Measurements from ENCODE around the gene SGMS1.

Gene SGMS1

DNA sequence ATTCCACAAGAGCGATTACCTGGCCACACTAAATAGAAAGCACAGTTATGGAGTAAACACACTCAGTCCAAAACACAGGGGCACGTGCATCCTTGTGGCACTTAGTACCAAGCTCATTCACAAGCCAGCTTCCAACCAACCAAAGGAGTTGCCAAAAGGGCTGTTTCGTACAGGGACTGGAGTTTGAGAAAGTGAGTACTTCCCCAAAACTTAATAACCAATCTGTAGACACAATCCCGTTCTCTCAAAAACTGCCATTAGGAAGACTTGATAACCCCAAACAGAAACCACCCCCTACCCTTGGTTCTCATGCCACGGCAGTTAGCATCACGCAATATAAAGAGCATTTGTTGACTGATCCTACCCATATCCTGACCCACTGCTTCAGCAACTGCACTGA is 206.3 kb downstream of the SGMS1 start:
- no peak for DNase-seq (ENCODE audit: low read depth)
- TF ChIP-seq, protein P1, sequence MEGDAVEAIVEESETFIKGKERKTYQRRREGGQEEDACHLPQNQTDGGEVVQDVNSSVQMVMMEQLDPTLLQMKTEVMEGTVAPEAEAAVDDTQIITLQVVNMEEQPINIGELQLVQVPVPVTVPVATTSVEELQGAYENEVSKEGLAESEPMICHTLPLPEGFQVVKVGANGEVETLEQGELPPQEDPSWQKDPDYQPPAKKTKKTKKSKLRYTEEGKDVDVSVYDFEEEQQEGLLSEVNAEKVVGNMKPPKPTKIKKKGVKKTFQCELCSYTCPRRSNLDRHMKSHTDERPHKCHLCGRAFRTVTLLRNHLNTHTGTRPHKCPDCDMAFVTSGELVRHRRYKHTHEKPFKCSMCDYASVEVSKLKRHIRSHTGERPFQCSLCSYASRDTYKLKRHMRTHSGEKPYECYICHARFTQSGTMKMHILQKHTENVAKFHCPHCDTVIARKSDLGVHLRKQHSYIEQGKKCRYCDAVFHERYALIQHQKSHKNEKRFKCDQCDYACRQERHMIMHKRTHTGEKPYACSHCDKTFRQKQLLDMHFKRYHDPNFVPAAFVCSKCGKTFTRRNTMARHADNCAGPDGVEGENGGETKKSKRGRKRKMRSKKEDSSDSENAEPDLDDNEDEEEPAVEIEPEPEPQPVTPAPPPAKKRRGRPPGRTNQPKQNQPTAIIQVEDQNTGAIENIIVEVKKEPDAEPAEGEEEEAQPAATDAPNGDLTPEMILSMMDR (IDR thresholded peaks at IDR 0.05; ENCODE audit: low read depth, low read length, missing control alignments) = no peak

DNA sequence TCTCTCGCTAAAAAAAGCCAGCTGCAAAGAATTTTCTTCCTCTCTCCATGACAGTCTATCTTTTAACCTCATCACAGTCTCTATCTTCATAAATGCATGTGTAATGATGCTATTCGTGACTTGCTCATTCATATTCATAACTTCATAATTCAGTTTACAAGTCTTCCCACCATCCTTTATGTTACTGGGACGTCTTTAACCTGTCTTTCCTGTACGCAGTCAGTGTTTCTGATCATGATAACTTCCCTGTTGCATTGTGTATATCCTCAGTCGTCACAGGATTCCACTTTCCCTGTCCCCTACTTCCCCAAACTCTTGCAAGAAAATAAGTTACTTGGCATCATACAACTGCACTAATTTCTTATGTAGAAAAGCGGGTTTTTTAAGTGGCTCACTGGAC is 206.9 kb downstream of the SGMS1 start:
- DNase-seq (ENCODE audit: low read depth) = no peak
- peak overlapping the region; percentile 54 for H3K4me3 ChIP-seq (ENCODE audit: low read depth, low read length)
- TF ChIP-seq, protein P1 (IDR thresholded peaks at IDR 0.05; ENCODE audit: low read depth, low read length, missing control alignments) = no peak

More for the DNA sequence above, 206.3 kb downstream of the SGMS1 start:
- H3K4me3 ChIP-seq (ENCODE audit: low read depth, low read length) = peak overlapping the region; percentile 54

DNA sequence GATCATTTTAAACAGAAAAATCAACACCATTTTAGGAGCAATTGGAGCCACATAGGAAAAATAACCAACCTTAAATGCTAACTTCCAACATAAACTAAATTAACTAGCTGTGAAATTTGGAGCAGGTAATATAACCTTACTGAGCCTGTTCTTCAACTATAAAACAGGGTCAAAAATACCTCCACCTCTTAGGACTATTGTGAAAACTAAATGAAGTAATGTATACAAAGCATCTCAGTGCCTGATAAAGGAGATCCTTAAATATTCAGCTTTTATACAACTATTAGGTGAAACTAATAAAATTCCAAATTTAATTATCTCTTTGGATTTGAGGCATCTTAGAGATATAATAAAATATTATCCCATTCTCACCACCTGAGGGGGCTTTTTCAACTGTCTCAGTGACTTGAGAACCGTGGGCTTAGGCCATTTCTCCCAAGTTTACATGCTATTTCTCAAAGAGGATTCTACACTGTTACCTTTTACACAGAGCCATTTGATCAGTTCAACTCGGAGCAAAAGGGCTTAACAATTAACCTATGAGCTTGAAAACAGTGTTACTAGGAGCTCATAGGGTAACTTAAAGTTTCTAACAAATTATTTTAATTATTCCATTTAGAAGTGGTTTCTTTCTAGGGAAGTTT is 207.5 kb downstream of the SGMS1 start:
- H3K4me3 ChIP-seq (ENCODE audit: low read depth, low read length) = peak overlapping the region; percentile 54

DNA sequence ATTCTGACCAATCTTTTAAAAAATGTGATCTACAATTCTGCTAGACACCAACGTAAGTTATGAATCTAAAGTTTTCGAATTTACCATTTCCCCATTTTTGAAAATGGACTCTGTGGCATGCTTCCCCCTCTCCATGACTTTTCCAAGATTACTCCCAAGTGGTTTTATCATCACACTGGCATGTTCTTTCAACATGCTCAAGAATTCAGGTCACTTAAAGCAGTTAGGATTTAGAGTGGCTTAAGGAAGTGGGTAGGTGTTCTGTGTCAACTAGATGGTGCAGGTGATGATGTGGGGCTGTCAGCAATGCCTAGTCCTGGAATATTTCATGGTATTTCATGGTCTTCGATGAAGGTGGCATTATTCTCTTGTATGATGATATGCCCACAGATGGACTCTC is 208.5 kb downstream of the SGMS1 start:
- TF ChIP-seq, protein P1 (IDR thresholded peaks at IDR 0.05; ENCODE audit: low read depth, low read length, missing control alignments) = no peak
- no peak overlapping the region for H3K4me3 ChIP-seq (ENCODE audit: low read depth, low read length)
- DNase-seq (ENCODE audit: low read depth) = no peak

More for the DNA sequence above, 207.5 kb downstream of the SGMS1 start:
- TF ChIP-seq, protein P1 (IDR thresholded peaks at IDR 0.05; ENCODE audit: low read depth, low read length, missing control alignments) = no peak
- no peak for DNase-seq (ENCODE audit: low read depth)

DNA sequence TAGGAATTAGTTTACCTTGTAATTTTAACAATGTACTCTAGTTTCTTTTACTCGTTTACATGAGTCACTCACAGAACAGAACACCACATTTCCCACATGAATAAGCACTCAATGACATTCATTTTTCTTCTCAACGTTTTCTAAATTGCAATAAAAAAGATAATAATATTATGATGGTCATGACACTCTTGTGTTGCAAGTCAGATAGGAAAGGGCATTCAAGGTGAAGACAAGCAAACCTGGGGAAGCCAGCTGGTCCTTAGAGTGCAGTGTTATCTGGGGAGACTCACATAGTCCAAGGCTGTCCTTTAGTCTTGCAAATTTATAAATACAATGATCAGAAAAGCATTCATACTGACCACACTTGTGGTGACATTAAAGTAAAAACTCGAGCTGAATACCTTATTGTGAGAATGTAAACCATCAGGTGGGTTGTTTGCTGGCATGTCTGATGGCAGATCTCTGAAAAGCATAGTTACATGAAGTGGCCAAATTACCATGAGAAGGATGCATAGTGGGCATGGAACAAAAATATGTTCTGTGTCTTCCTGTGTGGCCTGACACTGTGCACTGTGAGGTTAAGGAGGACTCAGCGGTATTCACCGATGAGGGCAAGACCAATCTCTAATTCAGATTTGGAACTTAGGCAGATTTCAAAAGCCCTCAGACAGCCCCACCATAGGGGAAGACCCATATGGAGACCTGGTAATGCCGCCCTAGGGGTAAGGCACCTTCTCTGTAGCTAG is 213.5 kb downstream of the SGMS1 start:
- H3K4me3 ChIP-seq (ENCODE audit: low read depth, low read length) = no peak overlapping the region
- TF ChIP-seq, protein P1 (IDR thresholded peaks at IDR 0.05; ENCODE audit: low read depth, low read length, missing control alignments) = no peak
- DNase-seq (ENCODE audit: low read depth) = no peak

DNA sequence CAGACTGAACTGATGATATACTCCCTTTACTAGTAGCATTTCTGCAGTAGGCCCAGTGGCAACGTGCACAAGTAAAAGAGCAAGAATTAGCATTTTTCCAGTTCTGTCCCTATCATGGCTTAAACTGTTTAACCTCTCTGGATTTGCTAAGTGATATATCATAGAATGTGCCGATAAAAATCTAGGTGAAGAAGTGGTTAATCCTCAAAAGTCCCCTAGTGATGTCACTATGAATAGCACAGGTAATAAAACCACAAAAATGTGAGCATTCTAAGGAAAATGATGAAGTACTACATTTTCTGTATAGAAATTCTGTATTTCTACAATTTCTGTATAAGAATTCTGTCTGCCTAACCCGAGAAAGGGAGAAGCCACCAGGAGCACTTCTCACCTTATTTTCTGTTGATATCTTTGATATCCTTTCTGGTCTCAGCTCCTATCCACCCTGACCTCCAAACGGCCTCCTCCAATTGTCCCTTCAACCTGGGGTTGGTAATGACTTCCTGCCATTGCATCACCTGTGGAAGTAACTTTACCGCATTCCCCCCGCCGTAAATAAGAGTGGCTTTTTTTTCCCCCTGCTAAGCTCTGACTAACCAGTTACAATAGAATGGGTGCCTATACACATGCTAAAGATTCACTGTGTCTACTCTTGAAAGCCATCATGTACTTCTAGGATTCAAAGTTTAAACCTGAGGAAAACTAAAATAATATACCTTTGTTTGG is 216.5 kb downstream of the SGMS1 start:
- no peak overlapping the region for H3K4me3 ChIP-seq (ENCODE audit: low read depth, low read length)
- DNase-seq (ENCODE audit: low read depth) = no peak
- TF ChIP-seq, protein P1 (IDR thresholded peaks at IDR 0.05; ENCODE audit: low read depth, low read length, missing control alignments) = no peak
